ENCODE data around the gene HIVEP3.

HIVEP3 gene

DNA sequence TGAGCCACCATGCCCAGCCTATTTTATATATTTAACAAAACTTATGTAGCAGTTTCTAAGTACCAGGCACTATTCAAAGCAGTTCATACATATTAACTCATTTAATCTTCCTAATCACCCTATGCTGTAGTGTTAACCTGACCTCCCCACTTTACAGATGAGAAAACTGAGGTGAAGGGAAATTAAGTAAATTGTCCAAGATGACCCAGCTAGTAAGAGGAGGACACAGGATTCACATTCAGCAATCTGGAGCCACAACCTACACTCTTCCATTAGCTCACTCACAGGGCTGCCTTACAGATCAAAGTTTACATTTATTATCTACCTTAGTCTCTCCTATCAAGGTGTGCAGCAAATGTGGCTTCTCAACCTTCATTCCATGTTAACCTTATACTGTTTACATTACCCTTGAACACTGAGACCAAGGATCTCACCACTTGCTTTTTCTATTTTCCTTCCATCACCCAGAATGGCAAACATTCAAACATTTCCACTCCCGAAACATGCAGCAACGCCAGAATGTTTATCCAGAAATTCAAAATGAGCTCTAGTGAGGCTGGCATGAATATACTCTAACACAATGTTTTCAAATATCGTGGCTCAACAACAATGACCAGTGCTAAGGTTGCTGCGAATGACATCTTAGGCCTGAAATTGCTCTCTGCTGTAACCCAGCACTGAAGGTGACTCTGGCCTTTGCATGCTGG is 24.5 kb downstream of the HIVEP3 start:
- DNase-seq (ENCODE audit: low read depth in 1 of 2, low spot score in 1 of 2) = no peak

DNA sequence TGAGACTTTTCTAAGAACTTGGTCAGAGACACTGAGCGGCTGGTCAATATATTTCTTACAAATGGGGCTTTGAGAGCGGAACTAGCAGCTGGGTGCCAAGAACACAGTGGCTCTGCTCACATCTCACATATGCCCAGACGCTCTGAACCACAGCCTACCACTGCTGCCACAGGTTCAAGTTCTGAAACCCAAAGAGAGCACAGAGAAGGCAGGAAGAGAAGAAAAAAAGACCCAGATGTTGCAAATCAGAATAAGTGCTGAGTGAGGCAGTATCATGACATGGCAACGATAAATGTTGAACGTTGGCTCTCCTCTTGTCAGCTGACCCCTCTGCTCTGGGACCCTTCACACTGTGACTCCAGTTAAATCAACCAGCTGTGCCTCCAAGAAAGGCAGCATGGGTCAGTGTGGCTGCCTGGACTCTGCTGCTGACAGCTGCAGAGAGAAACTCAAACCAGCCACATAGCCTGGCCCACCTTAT is 26.4 kb downstream of the HIVEP3 start:
- DNase-seq (ENCODE audit: low read depth in 1 of 2, low spot score in 1 of 2) = no peak

DNA sequence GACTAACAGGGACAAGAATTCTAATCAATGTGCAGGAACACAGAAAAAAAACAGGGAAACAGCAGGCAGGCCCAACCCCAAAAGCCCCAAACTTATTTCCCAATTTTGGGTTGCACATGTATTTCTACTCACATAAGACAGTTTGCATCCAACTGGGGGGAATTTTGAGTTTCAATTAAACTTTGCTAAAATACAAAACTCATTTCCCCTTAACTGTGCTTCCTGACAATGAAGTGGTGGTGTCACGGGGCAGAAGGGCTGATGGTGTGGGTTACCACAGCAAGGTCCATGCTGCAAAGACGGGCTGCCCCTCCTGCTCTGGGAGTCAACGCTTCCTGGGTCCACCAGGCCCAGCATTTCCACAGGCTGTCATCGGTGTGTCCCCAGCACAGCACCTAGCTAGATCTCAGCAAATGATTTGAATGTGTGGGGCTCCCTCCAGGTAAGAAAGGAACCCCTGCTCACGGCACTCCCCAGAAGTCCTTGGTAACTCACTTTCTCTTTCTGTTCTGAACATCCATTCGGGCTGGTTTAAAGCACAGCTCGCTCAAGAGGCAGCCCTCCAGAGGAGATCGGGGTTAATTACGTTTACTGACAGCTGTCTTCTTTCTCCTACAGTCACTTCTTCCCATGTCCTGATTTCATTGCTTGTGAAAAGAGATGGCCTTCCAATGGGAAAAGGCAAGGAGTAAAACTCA is 27.4 kb downstream of the HIVEP3 start:
- peak; percentile 7 to 30 for DNase-seq (ENCODE audit: low read depth in 1 of 2, low spot score in 1 of 2)

DNA sequence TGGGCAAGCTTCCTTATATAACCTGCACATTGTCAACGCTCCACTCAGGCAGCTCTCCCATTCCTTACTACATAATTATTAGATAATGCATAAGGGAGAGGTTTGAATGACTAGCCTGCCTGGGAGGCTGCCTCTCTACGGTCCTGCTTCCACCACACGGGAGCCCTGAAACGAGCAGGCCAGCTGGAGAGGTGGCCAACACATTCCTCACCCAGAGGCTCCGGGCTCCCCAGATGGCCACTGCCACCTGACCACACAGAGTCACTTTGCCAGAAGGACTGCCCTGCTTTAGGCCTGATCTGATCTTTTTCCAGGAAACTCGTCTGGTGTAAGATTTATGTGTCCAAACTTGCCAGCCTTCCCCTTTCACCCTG is 27.9 kb downstream of the HIVEP3 start:
- DNase-seq (ENCODE audit: low read depth in 1 of 2, low spot score in 1 of 2) = no peak

DNA sequence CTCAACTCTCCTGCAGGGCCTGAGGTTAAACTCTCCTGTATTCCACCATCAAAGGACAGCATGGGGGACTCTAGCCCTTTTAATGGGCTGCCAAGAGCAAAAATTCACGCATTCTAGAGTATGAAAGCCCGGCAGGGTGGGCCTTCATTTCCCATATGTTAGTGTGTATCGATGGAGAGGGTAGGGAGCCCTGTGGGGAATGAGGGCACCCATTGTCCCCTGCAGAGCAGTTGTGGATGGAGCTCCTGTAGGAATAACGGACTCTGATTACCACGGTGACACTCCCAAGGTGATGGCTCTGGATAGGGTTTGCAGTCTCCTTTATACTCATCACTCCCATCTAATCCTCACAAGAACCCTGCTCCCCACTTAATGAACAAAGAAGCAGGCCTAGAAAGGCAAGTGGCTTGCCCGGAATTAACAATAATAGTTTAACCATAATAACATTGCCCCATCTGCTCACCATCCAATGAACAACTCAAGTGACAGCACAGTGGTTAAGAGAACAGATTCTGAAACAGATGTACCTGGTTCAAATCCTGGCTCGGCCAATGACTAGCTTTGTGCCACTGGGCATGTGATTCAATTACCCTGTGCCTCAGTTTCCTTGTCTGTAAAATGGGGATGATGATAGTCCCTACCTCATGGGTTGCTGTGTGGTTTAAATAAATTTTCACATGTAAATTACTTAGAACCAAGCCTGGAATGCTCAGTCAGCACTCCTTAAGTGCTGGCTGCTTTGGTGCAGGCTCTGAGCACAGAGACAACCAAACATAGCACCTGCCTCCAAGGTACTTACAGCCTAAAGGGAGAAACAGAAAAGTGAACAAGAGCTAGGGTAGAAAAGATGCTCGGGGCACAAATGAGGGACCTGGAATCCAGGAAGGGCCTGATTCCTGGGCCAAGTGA is 29.0 kb downstream of the HIVEP3 start:
- no peak for DNase-seq (ENCODE audit: low read depth in 1 of 2, low spot score in 1 of 2)

DNA sequence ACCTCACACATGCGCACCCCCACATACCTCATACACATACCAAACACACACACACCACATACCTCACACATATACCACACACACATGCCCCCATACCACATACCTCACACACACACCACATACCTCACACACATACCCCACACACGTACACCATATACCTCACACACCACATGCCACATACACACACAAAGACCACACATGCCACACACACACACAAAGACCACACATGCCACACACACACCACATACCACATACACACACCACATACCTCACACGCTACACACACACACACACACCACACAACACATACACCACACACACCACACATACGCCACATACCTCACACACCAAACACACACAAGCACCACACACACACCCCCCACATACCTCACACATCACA is 30.0 kb downstream of the HIVEP3 start:
- no peak for DNase-seq (ENCODE audit: low read depth in 1 of 2, low spot score in 1 of 2)

DNA sequence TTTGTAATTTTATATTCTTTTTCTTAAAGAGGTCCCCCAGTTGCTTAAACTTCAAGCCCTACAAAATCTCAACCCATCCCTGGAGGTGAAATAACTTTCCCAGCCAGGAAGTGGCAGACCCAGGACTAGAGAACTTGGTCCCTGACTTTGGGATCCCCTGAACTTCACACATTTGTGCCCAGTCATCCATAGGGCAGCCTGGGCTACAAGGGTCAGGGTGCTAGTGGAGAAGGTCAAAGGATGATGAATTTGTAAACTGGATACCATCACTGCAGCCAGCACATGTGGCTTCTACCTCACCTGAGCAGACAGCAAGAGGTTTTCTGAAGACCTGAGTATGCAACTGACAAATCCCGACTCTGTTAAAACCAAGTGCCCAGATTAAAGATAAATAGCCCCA is 31.4 kb downstream of the HIVEP3 start:
- DNase-seq (ENCODE audit: low read depth in 1 of 2, low spot score in 1 of 2) = no peak

DNA sequence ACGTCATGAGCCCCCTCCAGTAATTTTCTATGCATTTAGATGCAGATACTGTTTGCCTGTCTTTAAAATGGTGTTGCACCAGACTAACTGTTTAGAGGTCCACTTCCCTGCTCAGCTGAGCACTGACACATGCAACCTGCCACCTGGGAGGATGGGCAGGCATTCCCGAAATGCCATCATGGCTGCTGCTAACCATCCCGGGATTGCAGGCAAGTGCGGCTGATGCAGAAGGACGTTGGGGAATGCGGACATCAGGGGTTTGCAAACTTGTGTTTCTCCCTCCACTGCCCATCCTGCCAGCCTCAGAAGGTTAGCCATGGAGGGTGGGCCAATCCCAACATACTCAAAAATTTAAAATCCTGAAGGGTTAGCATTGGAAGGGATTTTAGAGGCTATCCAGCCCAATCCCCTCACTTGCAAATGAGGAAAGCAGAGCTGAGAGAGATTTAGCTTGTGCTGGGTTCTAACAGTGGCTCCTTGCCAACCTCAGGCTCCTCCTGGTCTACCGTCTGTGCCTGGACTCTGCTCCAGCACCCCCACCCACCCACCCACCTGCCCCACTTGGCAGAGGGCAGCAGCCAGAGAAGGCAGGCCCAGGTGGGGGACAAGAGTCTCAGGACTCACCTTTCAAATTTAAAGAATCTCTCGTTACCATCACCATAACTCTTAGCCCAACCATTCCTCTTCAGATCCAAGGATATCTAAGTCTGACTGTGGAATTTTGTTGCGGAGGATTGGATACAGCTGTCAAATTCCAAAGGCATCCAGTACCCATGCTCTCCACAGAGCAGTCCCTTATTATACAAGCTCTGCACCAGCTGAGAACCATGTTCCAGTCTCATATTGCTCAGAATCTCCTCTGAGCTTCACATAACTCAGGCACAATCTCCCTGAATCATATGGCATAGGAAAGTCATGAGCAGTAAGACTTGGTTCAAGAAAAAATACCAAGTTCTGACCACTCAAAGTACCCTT is 34.2 kb downstream of the HIVEP3 start:
- no peak for DNase-seq (ENCODE audit: low read depth in 1 of 2, low spot score in 1 of 2)

DNA sequence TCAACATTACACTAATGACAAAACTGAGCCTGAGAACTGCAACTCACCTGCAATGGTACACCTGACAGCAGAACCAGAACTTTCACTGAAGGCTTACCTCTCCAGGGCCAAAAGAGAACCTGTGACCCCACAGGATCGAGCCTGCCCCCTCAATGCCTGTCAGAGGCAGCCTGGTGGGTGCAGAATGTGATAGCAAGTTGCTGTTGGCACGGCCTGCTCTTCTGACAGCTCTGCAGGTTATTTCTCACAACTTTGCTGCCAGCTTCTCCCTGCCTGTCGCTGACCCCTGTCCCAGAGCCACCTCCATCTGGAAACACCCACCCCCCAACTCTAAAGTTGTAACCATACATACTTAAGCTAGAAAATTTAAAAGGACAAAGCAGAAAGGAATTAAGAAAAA is 35.2 kb downstream of the HIVEP3 start:
- no peak for DNase-seq (ENCODE audit: low read depth in 1 of 2, low spot score in 1 of 2)

DNA sequence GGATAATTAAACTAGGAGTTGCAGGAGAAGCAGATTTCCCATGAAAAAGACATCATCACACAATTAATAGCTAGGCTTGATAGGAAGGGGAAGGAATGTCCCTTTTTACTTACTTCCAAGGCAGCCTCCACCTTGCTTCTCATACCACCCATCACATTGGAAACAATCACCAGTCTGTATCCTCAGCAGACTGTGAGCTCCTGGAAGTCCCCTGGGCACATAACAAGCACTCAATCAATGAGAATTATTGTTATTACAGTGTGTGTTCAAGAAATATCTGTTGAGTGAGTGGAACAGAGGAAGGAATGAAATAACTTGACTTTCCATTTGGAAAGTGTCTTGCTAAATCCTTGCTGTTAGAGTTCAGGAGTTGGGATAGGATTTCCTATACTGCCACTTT is 36.2 kb downstream of the HIVEP3 start:
- DNase-seq (ENCODE audit: low read depth in 1 of 2, low spot score in 1 of 2) = no peak

DNA sequence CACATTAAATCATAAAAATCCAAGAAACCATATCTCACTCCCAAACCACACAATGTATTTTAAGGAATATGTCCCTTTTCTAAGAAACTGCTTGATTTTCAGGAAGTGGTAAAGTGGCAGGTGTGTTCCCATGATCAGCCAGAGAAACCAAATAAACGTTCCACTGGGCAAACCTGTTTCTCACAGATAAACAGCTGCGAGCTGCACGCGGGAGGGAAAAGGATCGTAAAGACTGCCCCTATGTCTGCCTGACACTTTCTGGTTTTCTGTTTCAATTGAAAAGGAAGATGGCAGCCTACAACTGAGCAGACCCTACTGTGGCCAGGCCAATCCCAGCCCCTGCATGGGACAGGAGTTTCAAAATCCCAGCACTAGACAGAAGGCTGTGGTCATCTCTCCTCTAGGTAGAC is 36.6 kb downstream of the HIVEP3 start:
- DNase-seq (ENCODE audit: low read depth in 1 of 2, low spot score in 1 of 2) = no peak

DNA sequence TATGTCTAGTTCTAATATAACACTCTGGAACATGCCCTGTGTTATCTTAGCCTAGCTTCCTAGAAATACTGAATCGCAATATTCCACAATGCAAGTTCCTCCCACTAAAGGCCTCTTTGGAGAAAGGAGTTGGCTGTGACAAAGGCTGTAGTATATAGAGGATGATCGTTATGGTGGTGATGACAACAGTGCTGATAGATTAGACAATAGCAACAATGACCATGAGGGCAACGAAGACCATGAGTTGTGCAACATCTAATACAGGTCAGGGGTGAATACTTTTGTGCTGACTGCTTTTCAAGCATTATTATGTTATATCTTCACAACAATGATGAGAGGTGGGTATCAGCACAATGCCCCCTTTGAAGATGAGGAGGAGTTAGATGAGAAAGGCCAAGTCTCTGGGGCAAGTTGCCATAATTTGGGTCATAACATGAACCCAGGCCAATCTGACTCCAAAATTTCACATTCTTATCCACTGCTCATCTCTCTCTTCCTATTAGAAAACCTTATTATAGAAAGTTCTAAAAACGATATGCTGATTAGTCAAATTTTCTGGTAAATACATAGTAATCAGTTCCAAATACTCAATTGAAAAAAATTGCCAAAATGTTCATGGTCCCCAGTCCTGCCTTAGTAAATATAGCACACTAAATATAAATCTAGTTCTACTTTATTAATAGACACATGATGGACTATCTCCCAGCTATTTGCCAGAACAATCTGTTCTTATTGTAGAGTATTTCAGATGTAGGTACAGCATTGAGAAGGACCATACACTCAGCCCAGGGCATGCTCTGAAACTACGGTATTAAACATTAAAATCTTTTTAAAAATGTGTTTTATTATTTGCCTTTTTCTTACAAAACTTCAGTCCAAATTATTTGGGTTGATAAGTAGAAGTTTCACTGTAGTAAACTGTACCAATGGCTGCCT is 37.5 kb downstream of the HIVEP3 start:
- DNase-seq (ENCODE audit: low read depth in 1 of 2, low spot score in 1 of 2) = no peak

DNA sequence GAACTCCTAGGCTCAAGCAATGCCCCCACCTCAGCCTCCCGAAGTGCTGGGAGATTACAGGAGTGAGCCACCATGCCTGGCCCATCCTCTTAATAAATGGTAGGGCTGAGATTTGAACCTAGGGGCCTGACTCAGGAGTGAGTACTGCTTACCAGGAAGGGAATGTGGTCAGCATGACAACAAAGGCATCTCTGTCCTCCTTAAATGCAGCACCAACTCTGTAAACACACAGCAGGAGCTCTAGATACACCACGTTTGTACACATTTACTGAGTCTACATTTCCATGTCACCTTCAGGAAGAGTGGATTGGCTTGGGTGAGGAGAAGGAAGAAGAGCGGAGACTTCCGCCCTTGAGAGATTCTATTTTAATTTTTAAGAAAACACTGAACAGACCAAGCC is 38.5 kb downstream of the HIVEP3 start:
- DNase-seq (ENCODE audit: low read depth in 1 of 2, low spot score in 1 of 2) = no peak

DNA sequence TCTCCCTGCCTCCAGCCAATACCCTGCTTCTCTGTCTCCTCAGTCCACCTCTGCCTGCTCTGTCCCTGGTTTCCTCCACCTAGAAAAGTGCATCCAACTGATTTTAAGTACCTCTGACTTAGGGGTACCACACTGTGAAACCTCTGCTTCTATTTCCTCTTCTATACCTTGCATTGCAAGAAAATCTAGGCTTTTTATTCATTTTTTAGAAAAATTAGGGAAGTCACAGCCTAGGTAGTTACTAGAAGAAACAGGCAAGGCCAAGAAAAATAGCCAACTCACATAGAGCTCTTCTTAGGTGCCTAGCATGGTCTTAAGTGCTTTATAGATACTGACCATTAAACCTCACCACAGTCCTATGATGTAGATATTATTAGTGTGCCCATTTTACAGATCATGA is 39.1 kb downstream of the HIVEP3 start:
- no peak for DNase-seq (ENCODE audit: low read depth in 1 of 2, low spot score in 1 of 2)

DNA sequence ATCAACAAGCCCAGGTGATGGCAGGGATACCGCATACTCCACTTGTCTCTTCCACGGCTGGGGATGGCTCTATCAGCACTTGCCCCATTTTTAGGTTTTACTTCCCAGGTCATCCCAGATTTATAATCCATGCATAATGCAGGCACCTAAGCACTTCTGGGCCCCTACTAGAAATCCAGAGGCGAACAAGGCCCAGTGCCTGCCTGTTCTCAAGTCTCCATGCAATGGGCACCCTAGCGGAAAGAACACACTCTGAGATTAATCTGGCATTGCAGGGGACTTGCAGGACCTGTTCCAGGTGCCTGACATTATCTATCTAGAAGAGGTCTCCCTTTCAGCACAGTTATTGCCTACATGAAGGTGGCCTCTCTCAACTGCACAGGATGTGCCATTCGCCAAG is 39.8 kb downstream of the HIVEP3 start:
- no peak for DNase-seq (ENCODE audit: low read depth in 1 of 2, low spot score in 1 of 2)

DNA sequence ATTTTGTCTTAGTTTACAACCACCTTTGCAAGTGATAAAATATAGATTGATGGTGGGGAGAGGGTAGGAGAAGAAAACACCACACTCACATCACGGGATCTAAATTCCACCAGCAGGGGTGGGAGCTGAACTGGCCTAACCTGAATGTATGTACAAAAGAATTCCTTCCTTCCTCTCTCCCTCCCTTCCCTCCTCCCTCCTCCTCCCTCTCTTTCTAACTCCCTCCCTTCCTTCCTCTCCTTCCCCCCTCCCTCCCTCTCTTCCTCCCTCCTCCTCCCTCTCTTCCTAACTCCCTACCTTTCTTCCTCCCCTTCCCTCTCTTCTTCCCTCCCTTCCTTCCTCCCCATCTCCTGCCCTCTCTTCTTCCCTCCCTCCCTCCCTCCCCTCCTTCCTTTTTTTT is 40.2 kb downstream of the HIVEP3 start:
- no peak for DNase-seq (ENCODE audit: low read depth in 1 of 2, low spot score in 1 of 2)

DNA sequence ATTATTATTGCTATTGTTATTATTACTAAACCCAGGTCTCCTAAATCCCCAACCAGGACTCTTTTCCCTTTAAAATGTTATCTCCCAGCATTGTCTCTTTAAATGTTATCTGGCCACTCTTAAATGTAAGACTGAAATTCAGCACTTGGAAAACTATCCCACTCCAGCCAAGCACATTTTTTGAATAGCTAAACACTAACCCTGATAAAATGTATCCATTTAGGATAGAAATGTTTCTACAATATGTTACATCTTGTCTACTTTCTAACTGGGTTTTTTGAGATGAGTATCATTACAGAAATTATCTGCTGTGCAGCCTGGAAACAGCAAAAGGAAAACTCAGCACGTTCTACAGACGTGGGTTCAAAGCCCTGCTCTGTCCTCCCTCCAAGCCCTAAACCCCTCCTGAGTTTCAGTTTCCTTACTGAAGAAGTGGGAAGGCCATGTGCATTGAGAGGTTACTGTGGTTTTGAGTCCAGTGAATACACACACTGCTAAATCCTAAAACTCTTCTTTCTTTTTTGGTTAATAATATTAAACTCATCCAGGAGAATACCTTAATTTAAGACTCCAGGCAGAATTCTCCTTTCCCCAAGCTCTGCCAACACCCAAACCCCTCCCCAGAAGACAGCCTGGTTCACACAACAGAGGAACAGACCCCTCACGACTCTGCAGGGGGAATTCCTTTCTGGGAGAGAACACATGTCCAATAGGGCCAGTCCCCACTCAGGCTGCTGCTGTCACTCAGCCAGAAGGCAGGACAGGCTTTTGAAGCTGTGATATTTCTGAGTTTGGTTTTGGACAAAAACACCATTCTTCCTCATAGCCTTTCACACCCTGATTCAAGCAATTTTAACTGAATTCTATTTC is 41.9 kb downstream of the HIVEP3 start:
- no peak for DNase-seq (ENCODE audit: low read depth in 1 of 2, low spot score in 1 of 2)

DNA sequence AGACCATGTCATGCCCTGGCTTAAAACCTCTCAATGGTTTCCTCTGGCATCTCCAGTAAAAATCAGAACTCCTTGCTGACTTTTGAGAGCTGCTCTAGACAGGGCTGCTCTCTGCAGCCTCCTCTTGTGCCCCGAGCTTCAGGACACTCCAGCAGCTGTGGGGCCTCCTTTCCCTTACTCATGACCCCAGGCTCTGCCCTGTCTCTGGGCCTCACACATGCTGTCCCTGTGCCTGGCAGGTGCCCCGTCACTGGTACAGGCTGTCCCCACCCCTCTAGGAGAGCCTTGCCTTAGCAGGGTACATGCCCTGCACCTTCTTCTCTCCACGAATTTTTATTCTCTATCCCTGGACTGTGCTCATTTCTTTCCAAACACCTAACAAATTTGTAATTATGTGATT is 43.2 kb downstream of the HIVEP3 start:
- DNase-seq (ENCODE audit: low read depth in 1 of 2, low spot score in 1 of 2) = no peak
